Suprapubic skin (tissue), 4 donors: Measurements from ENCODE around the gene MOB3B. TPM values are rescaled to one million over a fixed set of nuclear protein-coding genes. Genes with fewer than 3 reads are reported as not detected.

ENCODE experiments used
- DNase-seq, 2 donors: peaks; one replicate each; pipeline ENCODE4 v3.0.0-alpha.2; 2019; ENCODE audit warnings: low spot score in 2 of 2
- H3K27ac ChIP-seq: fragments of 200-600 bp; sonication (generic); one replicate; pipeline ENCODE4 v1.5.1; 2019
- H3K27me3 ChIP-seq: fragments of 200-600 bp; sonication (generic); one replicate; pipeline ENCODE4 v1.5.1; 2019
- H3K36me3 ChIP-seq: fragments of 200-600 bp; sonication (generic); one replicate; pipeline ENCODE4 v1.5.1; 2019
- H3K4me1 ChIP-seq: fragments of 200-600 bp; sonication (generic); one replicate; pipeline ENCODE4 v1.5.1; 2019
- H3K4me3 ChIP-seq: fragments of 200-600 bp; sonication (generic); one replicate; pipeline ENCODE4 v1.5.1; 2019; ENCODE audit warnings: mild to moderate bottlenecking
- H3K9me3 ChIP-seq: fragments of 200-600 bp; sonication (generic); one replicate; pipeline ENCODE4 v1.5.1; 2019
- CTCF ChIP-seq, 2 donors: fragments of 200-600 bp in 1 of 2; fragments of 450-650 bp in 1 of 2; sonication (generic) in 1 of 2; IDR thresholded peaks; one replicate each; pipeline ENCODE4 v1.5.1; 2016 to 2019; ENCODE audit warnings: antibody characterized with exemption in 2 of 2, mild to moderate bottlenecking in 1 of 2, moderate library complexity in 1 of 2
- EP300 ChIP-seq: sonication (generic); formaldehyde crosslinking; IDR thresholded peaks from one replicate; pipeline ENCODE4 v1.6.1; 2017; ENCODE audit warnings: antibody characterized with exemption
- POLR2A ChIP-seq, 2 donors: fragments of 450-650 bp; IDR thresholded peaks; one replicate each; pipeline ENCODE4 v1.6.1; 2017; ENCODE audit warnings: antibody characterized with exemption in 2 of 2, mild to moderate bottlenecking in 2 of 2, moderate library complexity in 2 of 2
- POLR2AphosphoS5 ChIP-seq, 3 donors: sonication (generic); formaldehyde crosslinking; IDR thresholded peaks; one replicate each; pipeline ENCODE4 v1.6.1; 2017; ENCODE audit warnings: antibody characterized with exemption in 3 of 3
- WGBS: methylation state at CpG from one replicate; pipeline ENCODE4 v1.1.5; 2018; 5-methylcytosine and 5-hydroxymethylcytosine counted together
- total RNA-seq, 4 donors: library from RNA; depleted of rRNA; stranded (reverse); fragments of >200 nt; gene quantifications; one replicate each; pipeline ENCODE4 v1.1.0, GENCODE V29; 2016

Gene MOB3B
- total RNA-seq, 4 donors from 2014 or later = 8.2 to 21.5 (median 10.9) TPM

GRCh38 chr9:27303219-27303618 lies 226.4 kb downstream of the MOB3B start:
- no peaks in the 10 kb centered on the region for H3K9me3 ChIP-seq
- no peak for TF ChIP-seq EP300
- TF ChIP-seq POLR2A (IDR thresholded peaks at IDR 0.05) = no peak
- TF ChIP-seq CTCF (IDR thresholded peaks at IDR 0.05) = no peak
- no peak for TF ChIP-seq POLR2AphosphoS5 (IDR thresholded peaks at IDR 0.05)
- no peaks in the 10 kb centered on the region for H3K4me1 ChIP-seq
- 54% methylated on average over 6 of the region's 6 CpGs for WGBS
- no peak overlapping the region for H3K27ac ChIP-seq
- no peaks in the 10 kb centered on the region for H3K36me3 ChIP-seq
- no peak for DNase-seq
- no peak overlapping the region for H3K4me3 ChIP-seq
- no peaks in the 10 kb centered on the region for H3K27me3 ChIP-seq

GRCh38 chr9:27297050-27297449 lies 232.6 kb downstream of the MOB3B start, which contains the start of gene EQTN:
Gene EQTN (minus strand): TSS chr9:27297150. CDS start chr9:27297055, 95 bp downstream.
- H3K4me3 ChIP-seq = no peak within 1 kb of the TSS
- TF ChIP-seq EP300 (no peak), POLR2AphosphoS5 (IDR thresholded peaks at IDR 0.05) (no peak), POLR2A (IDR thresholded peaks at IDR 0.05) (no peak), CTCF (IDR thresholded peaks at IDR 0.05) (no peak)
- H3K27me3 ChIP-seq = no peaks in the 10 kb centered on the region
- no peak for DNase-seq
- H3K4me1 ChIP-seq = no peaks in the 10 kb centered on the region
- no peaks in the 10 kb centered on the region for H3K9me3 ChIP-seq
- no peak within 1 kb of the TSS for H3K27ac ChIP-seq
- 77% methylated on average over 7 of the region's 7 CpGs for WGBS
- no peaks in the 10 kb centered on the region for H3K36me3 ChIP-seq

- H3K36me3 ChIP-seq = no peaks in the 10 kb centered on the region
- H3K27ac ChIP-seq = no peak overlapping the region
- no peak overlapping the region for H3K4me3 ChIP-seq
- H3K4me1 ChIP-seq = no peaks in the 10 kb centered on the region
- H3K27me3 ChIP-seq = no peaks in the 10 kb centered on the region
- DNase-seq = no peak
- no peaks in the 10 kb centered on the region for H3K9me3 ChIP-seq
- TF ChIP-seq POLR2AphosphoS5 (IDR thresholded peaks at IDR 0.05) = no peak
- no peak for TF ChIP-seq CTCF (IDR thresholded peaks at IDR 0.05)
- no peak for TF ChIP-seq EP300
- TF ChIP-seq POLR2A (IDR thresholded peaks at IDR 0.05) = no peak
- WGBS = 76% methylated on average over 2 of the region's 2 CpGs
Measured at GRCh38 chr9:27293996-27294395, 235.6 kb downstream of the MOB3B start.

- WGBS = 58% methylated on average over 7 of the region's 7 CpGs
- TF ChIP-seq POLR2A (IDR thresholded peaks at IDR 0.05) = no peak
- TF ChIP-seq POLR2AphosphoS5 (IDR thresholded peaks at IDR 0.05) = no peak
- TF ChIP-seq CTCF (IDR thresholded peaks at IDR 0.05) = no peak
- TF ChIP-seq EP300 = no peak
- H3K9me3 ChIP-seq = no peaks in the 10 kb centered on the region
- DNase-seq = peak; percentile 76 to 85
- no peaks in the 10 kb centered on the region for H3K4me1 ChIP-seq
- no peaks in the 10 kb centered on the region for H3K36me3 ChIP-seq
- no peak overlapping the region for H3K4me3 ChIP-seq
- peak overlapping the region; percentile 72 for H3K27ac ChIP-seq
- H3K27me3 ChIP-seq = no peaks in the 10 kb centered on the region
Measured at GRCh38 chr9:27292659-27293405, 236.8 kb downstream of the MOB3B start.

GRCh38 chr9:27291292-27291691 lies 238.3 kb downstream of the MOB3B start:
- no peak for DNase-seq
- H3K9me3 ChIP-seq = no peaks in the 10 kb centered on the region
- 88% methylated on average over 8 of the region's 8 CpGs for WGBS
- no peaks in the 10 kb centered on the region for H3K27me3 ChIP-seq
- no peak overlapping the region for H3K4me3 ChIP-seq
- H3K27ac ChIP-seq = no peak overlapping the region
- no peaks in the 10 kb centered on the region for H3K4me1 ChIP-seq
- TF ChIP-seq POLR2AphosphoS5 (IDR thresholded peaks at IDR 0.05) (no peak), CTCF (IDR thresholded peaks at IDR 0.05) (no peak), POLR2A (IDR thresholded peaks at IDR 0.05) (no peak), EP300 (no peak)
- no peaks in the 10 kb centered on the region for H3K36me3 ChIP-seq
